Measurements from ENCODE around the gene CLHC1. TPM values are rescaled to one million over a fixed set of nuclear protein-coding genes. Genes with fewer than 3 reads are reported as not detected.
"Not testable (repeated sequence)": the region's sequence is repeated elsewhere in the genome, so short reads cannot be mapped to it uniquely, and the experiment has no call there.

Gene CLHC1
- polyA plus RNA-seq (ENCODE audit: low read depth in 6 of 6) = 1 to 10 TPM in 4 of 6 donors, under 1 TPM in 1, not detected in 1; 0.90 to 3.5 (median 1.6) TPM

DNA sequence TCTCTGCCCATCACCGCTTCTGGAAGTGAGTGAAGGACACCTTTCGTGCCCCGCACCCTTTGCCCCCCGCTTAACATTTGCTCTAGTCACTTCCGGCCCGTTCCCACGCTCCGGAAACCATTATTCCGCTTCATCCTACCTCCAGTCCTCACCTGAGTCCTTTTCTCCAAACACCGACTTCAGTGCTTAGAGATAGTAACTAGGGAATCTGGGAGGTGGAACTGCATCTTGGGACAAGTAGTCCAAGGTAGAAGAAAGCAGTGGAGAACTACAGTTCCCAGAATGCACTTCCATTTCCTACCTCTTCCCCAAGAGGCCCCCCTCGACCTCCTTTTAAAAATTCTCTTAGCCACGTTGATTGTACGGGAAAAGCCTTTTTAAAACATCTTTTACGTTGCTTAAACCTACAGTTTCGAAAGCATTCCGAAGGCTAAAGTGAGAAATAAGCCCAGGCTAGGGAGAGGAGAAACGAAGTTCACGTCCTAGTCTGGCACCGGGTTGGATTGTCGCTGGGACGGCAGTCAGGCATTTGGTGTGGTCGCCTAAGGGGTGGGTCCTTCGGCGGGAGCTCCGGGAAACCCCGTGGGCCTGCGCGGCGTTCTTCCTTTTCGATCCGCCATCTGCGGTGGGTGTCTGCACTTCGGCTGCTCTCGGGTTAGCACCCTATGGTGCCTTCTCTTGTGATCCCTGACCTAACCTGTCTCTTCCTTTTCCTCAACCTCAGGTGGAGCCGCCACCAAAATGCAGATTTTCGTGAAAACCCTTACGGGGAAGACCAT lies at the start of gene CLHC1, which contains the start of gene RPS27A:
Gene CLHC1, minus strand, starts transcription at position 210 of the 779 bp plus-strand sequence. CDS start 9,882 bp downstream, outside the sequence.
Gene RPS27A, plus strand, starts transcription at position 605 of the 779 bp plus-strand sequence. Its CDS starts 137 bp downstream, at position 742.
- Mint-ChIP-seq H3K36me3 (peaks cover 5 to 8% of the 10 kb centered on the region in 2 donors), H3K9me3 (peaks cover 0 to 5% (median 0%) of the 10 kb centered on the region in 7 donors)

DNA sequence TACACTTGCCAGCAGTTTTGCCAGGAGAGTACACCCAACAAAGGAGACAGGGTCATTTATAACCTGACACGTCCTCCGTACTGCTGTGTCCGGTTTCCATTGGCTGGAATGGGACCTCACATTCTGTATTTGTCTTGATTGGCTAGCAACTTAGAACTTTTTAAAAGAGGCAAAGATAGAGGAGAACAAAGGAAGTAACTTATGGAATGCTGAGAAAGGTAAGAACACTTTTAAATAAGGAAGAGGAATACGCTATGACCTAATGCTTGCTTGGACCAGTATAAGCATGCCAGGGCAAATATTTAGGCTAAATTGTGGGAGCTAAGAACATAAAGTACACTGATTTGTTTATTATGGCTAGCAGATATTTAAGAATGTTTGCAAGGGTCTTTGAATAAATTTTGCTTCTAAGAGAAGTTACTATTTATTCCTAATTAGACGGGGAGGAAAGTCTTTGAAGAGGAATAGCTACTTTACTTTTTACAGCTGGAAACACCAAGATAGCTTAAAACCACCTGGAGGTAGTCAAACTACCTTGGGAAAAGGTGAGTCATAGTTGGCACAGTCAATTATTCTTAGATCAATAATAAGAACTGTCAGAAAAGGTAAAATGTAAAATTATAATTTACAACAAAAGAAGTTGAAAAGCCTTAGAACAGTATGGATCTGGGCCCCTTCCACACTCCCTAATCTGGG lies 48.9 kb upstream of the CLHC1 start:
- ATAC-seq (ENCODE audit: low read depth in 2 of 2); H3K9me3 Mint-ChIP-seq; DNase-seq; H3K36me3 Mint-ChIP-seq; H3K27me3 Mint-ChIP-seq: not testable (repeated sequence)
- H3K27ac Mint-ChIP-seq = peak overlapping the region in 5 of 6 donors; percentile 92 to 99 (median 96)
- peaks cover 7 to 23% (median 16%) of the 10 kb centered on the region in 3 donors for H3K4me1 Mint-ChIP-seq
- H3K4me3 Mint-ChIP-seq = peak overlapping the region in 7 of 8 donors; percentile 44 to 96 (median 87)

More for the DNA sequence above, at the start of gene CLHC1, which contains the start of gene RPS27A:
- Mint-ChIP-seq H3K27ac (peak within 1 kb of the TSS; percentile 98 to 99 (median 99)), H3K4me1 (peaks cover 41 to 62% (median 60%) of the 10 kb centered on the region in 3 donors), H3K4me3 (peak within 1 kb of the TSS; percentile 91 to 100 (median 100)), H3K27me3 (no peaks in the 10 kb centered on the region)
- ATAC-seq (ENCODE audit: low read depth in 2 of 2) (peak; percentile 81), DNase-seq (peak; percentile 93)

DNA sequence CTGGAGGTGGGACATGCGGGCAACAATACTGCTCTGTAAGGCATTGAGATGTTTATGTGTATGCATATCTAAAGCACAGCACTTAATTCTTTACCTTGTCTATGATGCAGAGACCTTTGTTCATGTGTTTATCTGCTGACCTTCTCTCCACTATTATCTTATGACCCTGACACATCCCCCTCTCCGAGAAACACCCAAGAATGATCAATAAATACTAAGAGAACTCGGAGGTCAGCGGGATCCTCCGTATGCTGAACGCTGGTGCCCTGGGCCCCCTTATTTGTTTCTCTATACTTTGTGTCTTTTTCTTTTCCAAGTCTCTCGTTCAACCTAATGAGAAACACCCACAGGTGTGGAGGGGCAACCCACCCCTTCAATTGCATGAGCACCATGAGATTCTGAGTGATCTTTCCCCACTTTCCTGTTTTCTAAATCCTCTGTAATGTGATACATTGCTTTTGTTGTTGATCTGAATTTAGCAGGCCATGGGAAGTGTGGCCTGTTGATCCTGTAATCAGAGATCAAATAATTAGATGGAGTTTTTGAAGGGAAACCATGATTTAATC lies 47.8 kb upstream of the CLHC1 start:
- not testable (repeated sequence) for H3K9me3 Mint-ChIP-seq; H3K27ac Mint-ChIP-seq; H3K27me3 Mint-ChIP-seq; ATAC-seq (ENCODE audit: low read depth in 2 of 2); H3K36me3 Mint-ChIP-seq; DNase-seq
- H3K4me3 Mint-ChIP-seq = peak overlapping the region in 1 of 8 donors; percentile 93
- H3K4me1 Mint-ChIP-seq = peaks cover 7 to 23% (median 13%) of the 10 kb centered on the region in 3 donors

DNA sequence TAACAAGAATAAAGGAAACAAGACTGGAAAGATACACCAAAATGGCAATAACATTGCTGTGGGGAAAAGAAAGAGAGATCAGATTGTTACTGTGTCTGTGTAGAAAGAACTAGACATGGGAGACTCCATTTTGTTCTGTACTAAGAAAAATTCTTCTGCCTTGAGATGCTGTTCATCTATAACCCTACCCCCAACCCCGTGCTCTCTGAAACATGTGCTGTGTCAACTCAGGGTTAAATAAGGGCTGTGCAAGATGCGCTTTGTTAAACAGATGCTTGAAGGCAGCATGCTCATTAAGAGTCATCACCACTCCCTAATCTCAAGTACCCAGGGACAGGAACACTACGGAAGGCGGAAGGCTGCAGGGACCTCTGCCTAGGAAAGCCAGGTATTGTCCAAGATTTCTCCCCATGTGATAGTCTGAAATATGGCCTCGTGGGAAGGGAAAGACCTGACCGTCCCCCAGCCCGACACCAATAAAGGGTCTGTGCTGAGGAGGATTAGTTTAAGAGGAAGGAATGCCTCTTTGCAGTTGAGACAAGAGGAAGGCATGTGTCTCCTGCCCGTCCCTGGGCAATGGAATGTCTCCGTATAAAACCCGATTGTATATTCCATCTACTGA lies 47.2 kb upstream of the CLHC1 start:
- not testable (repeated sequence) for DNase-seq; H3K36me3 Mint-ChIP-seq; H3K9me3 Mint-ChIP-seq; ATAC-seq (ENCODE audit: low read depth in 2 of 2); H3K27me3 Mint-ChIP-seq
- Mint-ChIP-seq H3K4me1 (peaks cover 7 to 23% (median 9%) of the 10 kb centered on the region in 3 donors), H3K4me3 (peak overlapping the region in 1 of 8 donors; percentile 93), H3K27ac (peak overlapping the region in 1 of 6 donors; percentile 28)

DNA sequence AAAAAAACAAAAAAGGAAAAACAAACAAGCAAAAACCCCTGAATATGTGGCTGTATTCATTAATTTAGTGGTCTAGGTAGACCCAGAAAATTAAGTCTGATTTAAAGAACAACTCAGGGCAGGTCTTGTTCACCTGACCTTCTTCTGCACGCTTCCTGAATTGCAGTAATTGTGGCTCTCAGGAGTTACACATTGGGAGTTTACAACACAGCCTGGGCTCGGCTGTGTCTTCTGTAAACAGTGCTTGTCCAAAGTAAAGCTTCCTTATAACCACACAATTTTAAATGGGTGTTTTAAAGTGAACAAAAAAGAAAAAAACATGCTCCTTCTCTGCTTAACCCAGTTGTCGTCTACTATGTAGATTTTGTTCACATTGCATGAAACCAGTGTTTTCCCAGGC lies 45.2 kb upstream of the CLHC1 start:
- Mint-ChIP-seq H3K27ac (no peak overlapping the region), H3K9me3 (no peaks in the 10 kb centered on the region), H3K4me1 (peaks cover 0 to 7% (median 0%) of the 10 kb centered on the region in 3 donors), H3K36me3 (no peaks in the 10 kb centered on the region), H3K4me3 (no peak overlapping the region), H3K27me3 (peaks cover 0 to 6% (median 0%) of the 10 kb centered on the region in 3 donors)
- ATAC-seq (ENCODE audit: low read depth in 2 of 2) = no peak
- DNase-seq = no peak

DNA sequence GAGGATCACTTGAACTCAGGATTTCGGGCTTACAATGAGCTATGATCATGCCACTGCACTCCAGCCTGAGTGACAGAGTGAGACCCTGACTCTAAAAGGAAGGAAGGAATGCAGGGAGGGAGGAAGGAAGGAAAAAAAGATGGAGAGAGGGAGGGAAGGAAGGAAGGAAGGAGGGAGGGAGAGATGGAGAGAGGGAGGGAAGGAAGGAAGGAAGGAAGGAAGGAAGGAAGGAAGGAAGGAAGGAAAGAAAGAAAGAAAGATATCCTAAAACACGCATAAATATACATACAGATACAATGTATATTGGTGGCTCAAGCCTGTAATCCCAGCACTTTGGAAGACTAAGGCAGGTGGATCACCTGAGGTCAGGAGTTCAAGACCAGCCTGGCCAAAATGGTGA lies 42.3 kb upstream of the CLHC1 start:
- Mint-ChIP-seq H3K4me1 (peaks cover 4 to 13% (median 8%) of the 10 kb centered on the region in 3 donors), H3K27ac (peak overlapping the region in 1 of 6 donors; percentile 29)
- H3K9me3 Mint-ChIP-seq; ATAC-seq (ENCODE audit: low read depth in 2 of 2); H3K36me3 Mint-ChIP-seq; H3K4me3 Mint-ChIP-seq; H3K27me3 Mint-ChIP-seq; DNase-seq: not testable (repeated sequence)

DNA sequence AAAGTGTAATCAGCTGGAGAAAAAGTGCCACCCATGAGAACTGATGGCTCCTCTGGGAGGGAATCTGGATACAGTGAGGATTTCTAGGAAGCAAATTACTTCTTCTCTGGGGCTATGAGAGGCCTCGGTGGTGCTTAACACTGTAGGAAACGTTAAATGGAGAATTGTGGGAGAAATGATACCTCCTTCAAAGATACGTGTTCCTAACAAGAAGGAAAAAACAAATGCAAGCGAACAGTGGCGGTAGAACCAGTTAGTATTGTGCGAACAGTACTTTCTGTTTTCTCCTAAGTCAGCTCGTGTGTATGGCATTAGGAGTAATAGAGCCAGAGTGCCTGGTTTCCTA lies 37.5 kb upstream of the CLHC1 start:
- H3K9me3 Mint-ChIP-seq = no peaks in the 10 kb centered on the region
- ATAC-seq (ENCODE audit: low read depth in 2 of 2) (no peak), DNase-seq (no peak)
- H3K27ac Mint-ChIP-seq = peak overlapping the region; percentile 92 to 97 (median 94)
- H3K4me1 Mint-ChIP-seq = peaks cover 15 to 30% (median 19%) of the 10 kb centered on the region in 3 donors
- peaks cover 0 to 6% (median 0%) of the 10 kb centered on the region in 3 donors for H3K27me3 Mint-ChIP-seq
- peaks cover 0 to 3% of the 10 kb centered on the region in 2 donors for H3K36me3 Mint-ChIP-seq
- H3K4me3 Mint-ChIP-seq = peak overlapping the region; percentile 91 to 99 (median 96)

DNA sequence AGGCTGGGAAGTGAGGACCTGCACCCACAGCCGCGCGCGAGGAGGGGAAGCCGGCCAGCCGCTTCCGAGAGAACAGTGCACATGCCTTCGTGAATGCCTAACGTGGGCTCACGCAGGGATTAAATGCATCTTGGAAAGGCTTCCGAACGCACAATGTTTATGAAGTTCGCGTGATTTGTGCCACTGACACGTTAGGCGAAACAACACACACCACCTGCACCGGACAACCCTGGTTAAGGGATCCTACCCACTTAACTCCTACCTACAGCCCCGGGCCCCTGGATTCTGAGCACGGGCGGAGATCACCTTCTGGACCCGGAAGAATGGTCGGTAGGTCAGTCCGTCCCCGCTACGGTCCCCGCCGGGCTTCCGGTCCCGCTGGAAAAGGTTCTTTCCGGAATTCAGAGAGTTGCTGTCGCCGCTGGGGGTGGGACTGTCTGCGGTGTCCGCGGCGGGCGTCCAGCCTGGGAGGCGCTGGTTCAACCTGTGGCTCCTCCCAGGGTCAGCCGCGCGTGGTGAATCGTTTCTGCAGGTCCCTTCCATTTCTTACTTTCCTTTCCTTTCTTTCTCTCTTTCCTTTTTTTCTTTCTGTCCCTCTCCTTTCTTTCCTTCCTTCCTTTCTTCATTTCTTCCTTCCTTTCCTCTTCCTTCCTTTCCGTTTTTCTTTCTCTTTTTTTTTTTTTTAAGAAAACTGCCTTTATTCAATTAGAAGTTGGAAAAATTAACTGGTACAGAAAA lies 37.0 kb upstream of the CLHC1 start, which contains the start of gene MTIF2:
Gene MTIF2, minus strand, starts transcription at position 325 of the 738 bp plus-strand sequence. CDS start 5,373 bp downstream, outside the sequence.
- Mint-ChIP-seq H3K4me3 (peak within 1 kb of the TSS; percentile 91 to 99 (median 96)), H3K9me3 (no peaks in the 10 kb centered on the region), H3K27me3 (peaks cover 0 to 3% (median 0%) of the 10 kb centered on the region in 3 donors), H3K27ac (peak within 1 kb of the TSS; percentile 92 to 97 (median 94)), H3K36me3 (peaks cover 0 to 7% of the 10 kb centered on the region in 2 donors), H3K4me1 (peaks cover 15 to 30% (median 19%) of the 10 kb centered on the region in 3 donors)
- peak; percentile 85 for DNase-seq
- peak; percentile 90 to 93 for ATAC-seq (ENCODE audit: low read depth in 2 of 2)

DNA sequence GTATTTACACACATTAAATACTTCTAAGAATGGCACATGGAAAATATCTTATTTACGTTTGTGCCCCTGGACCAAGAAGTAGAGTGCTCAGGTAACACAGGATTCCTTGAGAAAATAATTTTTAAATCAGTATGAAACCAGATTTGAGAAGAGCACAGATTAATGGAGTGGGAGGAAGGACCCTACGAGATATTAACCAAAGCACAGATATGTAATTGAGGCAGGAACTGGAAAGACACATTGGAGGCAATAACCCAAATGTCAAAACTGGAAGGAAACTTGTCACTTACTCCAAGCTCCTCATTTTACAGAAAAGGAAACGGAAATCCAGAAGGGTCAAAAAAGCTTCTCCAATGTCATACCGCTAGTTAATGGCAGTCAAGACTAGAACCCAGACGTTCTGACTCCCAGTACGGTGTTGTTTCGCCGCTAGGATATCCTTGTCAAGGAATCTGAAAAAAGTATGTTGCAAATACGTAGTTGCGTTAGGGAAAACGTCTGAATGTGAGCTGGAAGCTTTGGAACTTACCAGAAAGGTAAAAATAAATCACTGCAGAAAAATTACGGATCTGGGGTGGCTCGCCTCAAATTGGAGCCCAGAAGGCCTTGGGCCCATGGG lies 36.3 kb upstream of the CLHC1 start:
- no peaks in the 10 kb centered on the region for H3K9me3 Mint-ChIP-seq
- H3K27me3 Mint-ChIP-seq = no peaks in the 10 kb centered on the region
- peaks cover 0 to 7% of the 10 kb centered on the region in 2 donors for H3K36me3 Mint-ChIP-seq
- ATAC-seq (ENCODE audit: low read depth in 2 of 2) (no peak), DNase-seq (no peak)
- H3K4me3 Mint-ChIP-seq = peak overlapping the region; percentile 91 to 99 (median 96)
- H3K4me1 Mint-ChIP-seq = peaks cover 15 to 30% (median 19%) of the 10 kb centered on the region in 3 donors
- H3K27ac Mint-ChIP-seq = peak overlapping the region; percentile 92 to 97 (median 94)

DNA sequence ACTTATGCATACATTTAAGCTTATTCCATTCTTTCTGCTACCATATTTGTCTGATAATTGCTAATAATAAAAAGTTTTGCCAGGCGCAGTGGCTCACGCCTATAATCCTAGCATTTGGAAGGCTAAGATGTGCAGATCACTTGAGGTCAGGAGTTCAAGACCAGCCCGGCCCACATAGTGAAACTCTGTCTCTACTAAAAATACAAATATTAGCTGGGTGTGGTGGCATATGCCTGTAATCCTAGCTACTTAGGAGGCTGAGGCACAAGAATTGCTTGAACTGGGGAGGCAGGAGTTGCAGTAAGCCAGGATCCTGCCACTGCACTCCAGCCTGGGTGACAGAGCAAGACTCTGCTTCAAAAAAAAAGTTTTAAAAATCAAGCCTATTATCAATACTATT lies 27.5 kb upstream of the CLHC1 start:
- H3K27ac Mint-ChIP-seq, H3K9me3 Mint-ChIP-seq: not testable (repeated sequence)
- H3K36me3 Mint-ChIP-seq = peaks cover 7 to 12% of the 10 kb centered on the region in 2 donors

DNA sequence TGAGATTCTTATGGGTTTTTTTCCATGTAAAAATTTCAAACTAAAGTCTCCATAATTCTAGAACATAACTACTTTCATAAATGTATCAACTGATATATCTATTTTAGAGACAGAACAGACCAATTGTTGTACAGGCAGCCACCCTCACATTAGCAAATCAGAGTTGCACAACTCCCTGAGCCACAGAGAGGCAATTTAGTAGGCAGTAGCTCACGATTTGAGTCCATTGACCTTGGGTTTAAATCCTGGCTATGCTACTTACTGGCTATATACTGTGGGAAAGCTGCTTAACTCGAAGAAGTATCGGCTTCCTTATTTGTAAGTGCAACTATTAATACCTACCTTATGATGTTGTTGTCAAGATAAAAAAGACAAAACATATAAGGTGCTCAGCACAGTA lies 20.7 kb upstream of the CLHC1 start:
- H3K9me3 Mint-ChIP-seq = no peaks in the 10 kb centered on the region
- H3K4me3 Mint-ChIP-seq = no peak overlapping the region
- ATAC-seq (ENCODE audit: low read depth in 2 of 2) (no peak), DNase-seq (no peak)
- H3K27ac Mint-ChIP-seq = no peak overlapping the region
- no peaks in the 10 kb centered on the region for H3K27me3 Mint-ChIP-seq
- H3K4me1 Mint-ChIP-seq = no peaks in the 10 kb centered on the region
- H3K36me3 Mint-ChIP-seq = peaks cover 1 to 11% of the 10 kb centered on the region in 2 donors

More for the DNA sequence above, 27.5 kb upstream of the CLHC1 start:
- ATAC-seq (ENCODE audit: low read depth in 2 of 2); H3K4me1 Mint-ChIP-seq; H3K27me3 Mint-ChIP-seq; DNase-seq; H3K4me3 Mint-ChIP-seq: not testable (repeated sequence)

DNA sequence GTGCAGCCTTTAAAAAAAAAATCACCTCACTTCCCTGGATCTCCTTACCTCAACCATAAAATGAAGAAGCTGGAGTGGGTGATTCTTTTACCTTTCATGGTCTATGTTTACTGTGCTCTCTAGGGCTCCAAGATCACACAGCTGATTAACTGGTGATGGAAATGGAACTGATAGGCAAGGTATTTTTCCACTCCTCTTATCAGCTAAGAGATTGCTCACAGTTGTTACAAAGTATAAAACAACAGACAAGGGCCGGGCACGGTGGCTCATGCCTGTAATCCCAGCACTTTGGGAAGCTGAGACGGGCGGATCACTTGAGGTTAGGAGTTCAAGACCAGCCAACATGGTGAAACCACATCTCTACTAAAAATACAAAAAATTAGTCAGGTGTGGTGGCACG lies 14.9 kb upstream of the CLHC1 start:
- peaks cover 7 to 9% of the 10 kb centered on the region in 2 donors for H3K36me3 Mint-ChIP-seq
- H3K4me3 Mint-ChIP-seq = no peak overlapping the region
- DNase-seq = no peak
- H3K27ac Mint-ChIP-seq = no peak overlapping the region
- H3K9me3 Mint-ChIP-seq = no peaks in the 10 kb centered on the region
- ATAC-seq (ENCODE audit: low read depth in 2 of 2) = no peak
- no peaks in the 10 kb centered on the region for H3K27me3 Mint-ChIP-seq
- H3K4me1 Mint-ChIP-seq = no peaks in the 10 kb centered on the region

Measured in naive B cell (primary cell).